C4-2B (cell line): ENCODE measurements around the gene SLC10A3.

Experiments
- ZFX ChIP-seq: fragments of 450-650 bp; IDR thresholded peaks from 2 replicates; pipeline ENCODE4 v1.6.1; 2017
- TF ChIP-seq, protein P1 (sequence below): fragments of 450-650 bp; conservative IDR thresholded peaks from 2 replicates; pipeline ENCODE4 v1.5.1; 2017; ENCODE audit warnings: mild to moderate bottlenecking

DNA sequence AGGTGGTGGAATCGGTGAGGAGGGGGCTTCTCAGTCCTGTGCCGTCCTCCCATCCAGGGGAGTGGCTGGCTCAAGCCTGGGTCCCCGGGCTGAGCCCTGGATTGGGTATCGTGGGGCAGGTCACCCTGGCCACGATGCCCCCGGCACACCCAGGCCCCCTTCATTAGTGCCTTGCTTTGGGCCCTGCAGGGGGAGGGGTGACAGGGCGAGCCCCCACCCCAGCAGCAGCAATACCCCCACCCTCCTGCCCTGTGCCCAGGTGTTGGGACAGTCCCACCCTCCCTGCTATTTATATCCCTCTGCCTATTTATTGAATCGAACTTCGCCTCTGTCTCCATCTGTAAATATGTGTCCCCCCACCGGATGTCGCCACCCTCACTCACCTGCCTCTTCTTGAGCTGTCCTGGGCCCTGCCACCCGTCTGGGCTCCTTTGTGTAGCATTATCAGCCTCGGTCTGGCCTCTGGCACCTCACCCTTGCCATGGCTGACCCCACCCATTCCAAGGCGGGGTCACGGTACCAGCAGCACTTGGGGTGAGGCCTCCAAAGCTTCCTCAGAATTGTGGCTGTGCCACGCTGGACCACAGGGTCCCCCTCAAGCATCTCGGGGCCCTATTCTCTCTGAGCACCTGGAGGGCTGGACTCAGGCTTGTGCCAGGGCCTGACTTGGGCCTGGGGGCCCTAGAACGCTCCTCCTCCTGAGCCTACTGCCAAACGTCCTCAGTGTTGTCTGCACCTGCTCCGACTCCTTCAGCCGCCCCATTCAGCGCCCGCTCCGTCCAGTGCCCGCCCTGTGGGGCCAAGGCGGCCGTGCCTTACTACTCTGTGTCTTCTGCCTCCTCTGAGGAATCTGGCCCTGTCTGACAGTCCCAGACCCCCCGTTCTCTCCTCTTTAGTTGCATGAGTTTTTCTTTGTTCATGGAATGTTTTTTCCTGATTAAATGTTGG lies 17.5 kb downstream of the SLC10A3 start:
- TF ChIP-seq, protein P1, sequence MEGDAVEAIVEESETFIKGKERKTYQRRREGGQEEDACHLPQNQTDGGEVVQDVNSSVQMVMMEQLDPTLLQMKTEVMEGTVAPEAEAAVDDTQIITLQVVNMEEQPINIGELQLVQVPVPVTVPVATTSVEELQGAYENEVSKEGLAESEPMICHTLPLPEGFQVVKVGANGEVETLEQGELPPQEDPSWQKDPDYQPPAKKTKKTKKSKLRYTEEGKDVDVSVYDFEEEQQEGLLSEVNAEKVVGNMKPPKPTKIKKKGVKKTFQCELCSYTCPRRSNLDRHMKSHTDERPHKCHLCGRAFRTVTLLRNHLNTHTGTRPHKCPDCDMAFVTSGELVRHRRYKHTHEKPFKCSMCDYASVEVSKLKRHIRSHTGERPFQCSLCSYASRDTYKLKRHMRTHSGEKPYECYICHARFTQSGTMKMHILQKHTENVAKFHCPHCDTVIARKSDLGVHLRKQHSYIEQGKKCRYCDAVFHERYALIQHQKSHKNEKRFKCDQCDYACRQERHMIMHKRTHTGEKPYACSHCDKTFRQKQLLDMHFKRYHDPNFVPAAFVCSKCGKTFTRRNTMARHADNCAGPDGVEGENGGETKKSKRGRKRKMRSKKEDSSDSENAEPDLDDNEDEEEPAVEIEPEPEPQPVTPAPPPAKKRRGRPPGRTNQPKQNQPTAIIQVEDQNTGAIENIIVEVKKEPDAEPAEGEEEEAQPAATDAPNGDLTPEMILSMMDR = no peak
- no peak for TF ChIP-seq ZFX
